Caco-2 (cell line): Measurements from ENCODE around the gene KRT85. TPM values are rescaled to one million over a fixed set of nuclear protein-coding genes. Genes with fewer than 3 reads are reported as not detected.

Experiments
- BruUV-seq: library from RNA; stranded (reverse); fragments of 400-500 nt; replicated peaks from 2 replicates; lab custom pipeline; 2021; lab: Mats Ljungman, UMichigan
- CTCF ChIA-PET: fragments of 300-600 bp; sonication (Branson Sonifier 250); formaldehyde crosslinking; loops from one replicate; lab custom pipeline; 2022; ENCODE audit warnings: antibody characterized with exemption; lab: Charles Lee
- POLR2A ChIA-PET: fragments of 300-600 bp; sonication (Branson Sonifier 250); formaldehyde crosslinking; loops from one replicate; lab custom pipeline; 2022; ENCODE audit warnings: antibody characterized with exemption; lab: Charles Lee
- DNase-seq, 2 experiments: peaks; one replicate each; pipeline versions ENCODE4 v3.0.0 to v3.0.0-alpha.2; 2020 to 2022
- H3K27me3 ChIP-seq: replicated peaks from 2 replicates; pipeline ENCODE4 v1.6.0; 2011; ENCODE audit warnings: low read length; ENCODE audit not compliant: control insufficient read depth, insufficient read depth
- H3K36me3 ChIP-seq: 2 replicates; pipeline ENCODE4 v1.5.1; 2011; ENCODE audit warnings: low read length; ENCODE audit not compliant: control insufficient read depth, insufficient read depth
- H3K4me1 ChIP-seq: fragments of 250-450 bp; sonication (Bioruptor Pico); 2 replicates; pipeline ENCODE4 v1.5.1; 2020; ENCODE audit warnings: mild to moderate bottlenecking
- H3K4me3 ChIP-seq: 2 replicates; pipeline ENCODE4 v1.5.1; 2011; ENCODE audit warnings: low read depth, mild to moderate bottlenecking, control low read depth, low read length
- H3K9me3 ChIP-seq: fragments of 250-450 bp; sonication (Bioruptor Pico); 2 replicates; pipeline ENCODE4 v1.5.1; 2020; ENCODE audit warnings: mild to moderate bottlenecking, moderate library complexity
- H3K27ac Mint-ChIP-seq: one replicate; pipeline ENCODE4 v1.8.0; 2022; ENCODE audit warnings: mixed read lengths; ENCODE audit not compliant: unreplicated experiment
- H3K27me3 Mint-ChIP-seq: one replicate; pipeline ENCODE4 v1.8.0; 2022; ENCODE audit warnings: mixed read lengths; ENCODE audit not compliant: insufficient read depth, unreplicated experiment
- H3K36me3 Mint-ChIP-seq: one replicate; pipeline ENCODE4 v1.8.0; 2022; ENCODE audit warnings: mild to moderate bottlenecking, mixed read lengths; ENCODE audit not compliant: insufficient read depth, unreplicated experiment
- H3K4me1 Mint-ChIP-seq: one replicate; pipeline ENCODE4 v1.8.0; 2022; ENCODE audit warnings: low read depth, mixed read lengths; ENCODE audit not compliant: unreplicated experiment
- H3K4me3 Mint-ChIP-seq: one replicate; pipeline ENCODE4 v1.8.0; 2022; ENCODE audit warnings: mild to moderate bottlenecking, moderate library complexity, mixed read lengths; ENCODE audit not compliant: unreplicated experiment
- H3K9me3 Mint-ChIP-seq: one replicate; pipeline ENCODE4 v1.8.0; 2022; ENCODE audit warnings: mixed read lengths; ENCODE audit not compliant: unreplicated experiment
- intact Hi-C: fragments of 100-400 bp; cut with micrococcal nuclease; formaldehyde crosslinking; loops from one replicate; pipeline ENCODE4 v1.10.0; 2022; ENCODE audit not compliant: unreplicated experiment
- total RNA-seq: library from RNA; stranded (reverse); gene quantifications from 2 replicates; pipeline ENCODE4 v1.2.3, GENCODE V29; 2022
- TF ChIP-seq, protein P1 (sequence below), 2 experiments: fragments of 200-600 bp in 1 of 2; IDR thresholded peaks; 1 replicate in 1 of 2; 2 replicates in 1 of 2; pipeline versions ENCODE4 v1.5.1 to v1.8.0; 2011 to 2022; ENCODE audit warnings: antibody characterized with exemption in 1 of 2, control low read depth in 1 of 2, inconsistent platforms in 1 of 2, low read depth in 1 of 2, low read length in 1 of 2, mild to moderate bottlenecking in 1 of 2, moderate library complexity in 1 of 2; ENCODE audit not compliant: insufficient read depth in 1 of 2, severe bottlenecking in 1 of 2, unreplicated experiment in 1 of 2

KRT85 gene
- total RNA-seq, 1 experiment from 2014 or later = not detected

GRCh38 chr12:52405922-52406385 lies 38.7 kb upstream of the KRT85 start, which contains the start of gene KRT82:
Gene KRT82 (minus strand): TSS chr12:52406335. CDS start chr12:52406277, 58 bp downstream.
- TF ChIP-seq, protein P1, sequence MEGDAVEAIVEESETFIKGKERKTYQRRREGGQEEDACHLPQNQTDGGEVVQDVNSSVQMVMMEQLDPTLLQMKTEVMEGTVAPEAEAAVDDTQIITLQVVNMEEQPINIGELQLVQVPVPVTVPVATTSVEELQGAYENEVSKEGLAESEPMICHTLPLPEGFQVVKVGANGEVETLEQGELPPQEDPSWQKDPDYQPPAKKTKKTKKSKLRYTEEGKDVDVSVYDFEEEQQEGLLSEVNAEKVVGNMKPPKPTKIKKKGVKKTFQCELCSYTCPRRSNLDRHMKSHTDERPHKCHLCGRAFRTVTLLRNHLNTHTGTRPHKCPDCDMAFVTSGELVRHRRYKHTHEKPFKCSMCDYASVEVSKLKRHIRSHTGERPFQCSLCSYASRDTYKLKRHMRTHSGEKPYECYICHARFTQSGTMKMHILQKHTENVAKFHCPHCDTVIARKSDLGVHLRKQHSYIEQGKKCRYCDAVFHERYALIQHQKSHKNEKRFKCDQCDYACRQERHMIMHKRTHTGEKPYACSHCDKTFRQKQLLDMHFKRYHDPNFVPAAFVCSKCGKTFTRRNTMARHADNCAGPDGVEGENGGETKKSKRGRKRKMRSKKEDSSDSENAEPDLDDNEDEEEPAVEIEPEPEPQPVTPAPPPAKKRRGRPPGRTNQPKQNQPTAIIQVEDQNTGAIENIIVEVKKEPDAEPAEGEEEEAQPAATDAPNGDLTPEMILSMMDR (IDR thresholded peaks at IDR 0.05; ENCODE audit: insufficient read depth in 1 of 2, low read depth in 1 of 2, low read length in 1 of 2, severe bottlenecking in 1 of 2, unreplicated experiment in 1 of 2) = no peak
- intact Hi-C loops = no loop called here
- Mint-ChIP-seq H3K27ac (no peak within 1 kb of the TSS), H3K4me3 (no peak within 1 kb of the TSS), H3K9me3 (peaks cover 10% of the 10 kb centered on the region), H3K36me3 (peaks cover 4% of the 10 kb centered on the region), H3K4me1 (no peaks in the 10 kb centered on the region), H3K27me3 (no peaks in the 10 kb centered on the region)
- Histone ChIP-seq H3K9me3 (no peaks in the 10 kb centered on the region), H3K27me3 (no peaks in the 10 kb centered on the region), H3K4me1 (no peaks in the 10 kb centered on the region), H3K36me3 (no peaks in the 10 kb centered on the region), H3K4me3 (no peak within 1 kb of the TSS)
- BruUV-seq = no TSS peak
- no peak for DNase-seq
- ChIA-PET CTCF (no interaction called here), POLR2A (no interaction called here)

DNA sequence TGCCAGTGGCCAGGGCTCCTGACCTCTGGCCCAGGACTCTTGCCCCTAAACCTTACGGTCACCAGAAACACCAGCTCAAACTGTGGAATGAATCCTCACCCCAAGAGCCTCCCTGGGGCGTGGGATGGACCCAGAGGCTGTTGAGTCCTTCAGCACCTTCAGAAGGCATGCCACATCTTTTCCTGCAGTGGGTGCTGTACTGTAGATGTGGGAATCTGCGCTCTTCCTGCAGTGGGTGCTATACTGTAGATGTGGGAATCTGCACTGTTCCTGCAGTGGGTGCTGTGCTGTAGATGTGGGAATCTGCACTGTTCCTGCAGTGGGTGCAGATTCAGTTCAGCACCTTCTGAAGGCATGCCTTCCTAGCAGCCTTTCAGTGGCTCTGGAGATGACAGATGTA lies 37.7 kb upstream of the KRT85 start:
- H3K9me3 Mint-ChIP-seq = peaks cover 10% of the 10 kb centered on the region
- TF ChIP-seq, protein P1 (IDR thresholded peaks at IDR 0.05; ENCODE audit: insufficient read depth in 1 of 2, low read depth in 1 of 2, low read length in 1 of 2, severe bottlenecking in 1 of 2, unreplicated experiment in 1 of 2) = peak in 1 of 2 experiments; percentile 34
- ChIA-PET POLR2A (no interaction called here), CTCF (interaction anchor here (1.5 kb wide), 1 partner anchor 9 kb away, joined by 6 read pairs; no protein-coding TSS in a partner anchor)
- Histone ChIP-seq H3K4me1 (no peaks in the 10 kb centered on the region), H3K36me3 (no peaks in the 10 kb centered on the region), H3K9me3 (no peaks in the 10 kb centered on the region), H3K27me3 (no peaks in the 10 kb centered on the region), H3K4me3 (no peak overlapping the region)
- H3K36me3 Mint-ChIP-seq = peaks cover 4% of the 10 kb centered on the region
- no peak overlapping the region for H3K4me3 Mint-ChIP-seq
- H3K27ac Mint-ChIP-seq = no peak overlapping the region
- BruUV-seq = no TSS peak
- H3K27me3 Mint-ChIP-seq = no peaks in the 10 kb centered on the region
- no peak for DNase-seq
- intact Hi-C loops = no loop called here
- no peaks in the 10 kb centered on the region for H3K4me1 Mint-ChIP-seq

DNA sequence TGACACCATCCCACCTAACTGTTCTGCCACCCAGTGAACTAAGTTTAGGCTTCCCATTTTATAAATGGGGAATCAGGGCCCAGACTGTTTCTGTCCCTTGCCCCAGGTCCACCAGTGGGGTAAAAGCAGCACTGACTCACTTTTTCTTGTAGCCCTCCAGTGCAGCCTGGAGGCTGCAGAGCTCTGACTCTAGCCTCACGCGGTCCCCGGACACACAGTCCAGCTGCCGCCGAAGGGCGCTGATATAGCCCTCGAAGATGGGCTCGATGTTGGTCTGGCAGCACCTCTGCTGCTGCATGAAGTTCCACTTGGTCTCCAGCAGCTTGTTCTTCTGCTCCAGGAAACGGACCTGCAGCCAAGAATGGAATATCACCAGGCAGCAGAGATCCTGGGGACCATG lies 36.3 kb upstream of the KRT85 start:
- TF ChIP-seq, protein P1 (IDR thresholded peaks at IDR 0.05; ENCODE audit: insufficient read depth in 1 of 2, low read depth in 1 of 2, low read length in 1 of 2, severe bottlenecking in 1 of 2, unreplicated experiment in 1 of 2) = no peak
- CTCF ChIA-PET = interaction anchor here (1.4 to 1.5 kb wide), 2 partner anchors 8 to 467 kb away, joined by 4 to 6 read pairs; no protein-coding TSS in a partner anchor
- intact Hi-C loops = no loop called here
- Mint-ChIP-seq H3K4me1 (no peaks in the 10 kb centered on the region), H3K9me3 (peaks cover 5% of the 10 kb centered on the region), H3K27me3 (no peaks in the 10 kb centered on the region), H3K27ac (no peak overlapping the region), H3K4me3 (no peak overlapping the region), H3K36me3 (peaks cover 4% of the 10 kb centered on the region)
- BruUV-seq = no TSS peak
- Histone ChIP-seq H3K9me3 (no peaks in the 10 kb centered on the region), H3K27me3 (no peaks in the 10 kb centered on the region), H3K4me1 (no peaks in the 10 kb centered on the region), H3K4me3 (no peak overlapping the region), H3K36me3 (no peaks in the 10 kb centered on the region)
- POLR2A ChIA-PET = no interaction called here
- no peak for DNase-seq
